Ascending aorta (tissue), 2 donors: Measurements from ENCODE around the gene RTN1. TPM values are rescaled to one million over a fixed set of nuclear protein-coding genes. Genes with fewer than 3 reads are reported as not detected.

Source experiments
- DNase-seq, 2 donors: peaks; one replicate each; pipeline ENCODE4 v3.0.0-alpha.2; 2019; ENCODE audit warnings: low spot score in 2 of 2
- H3K27ac ChIP-seq, 2 donors: fragments of 200-600 bp; sonication (generic); one replicate each; pipeline ENCODE4 v1.5.1; 2016 to 2017; ENCODE audit warnings: mild to moderate bottlenecking in 1 of 2
- H3K27me3 ChIP-seq: fragments of 200-600 bp; sonication (generic); one replicate; pipeline ENCODE4 v1.5.1; 2017
- H3K36me3 ChIP-seq, 2 donors: fragments of 200-600 bp; sonication (generic); one replicate each; pipeline ENCODE4 v1.5.1; 2016
- H3K4me1 ChIP-seq, 2 donors: fragments of 200-600 bp; sonication (generic); one replicate each; pipeline ENCODE4 v1.5.1; 2016 to 2017; ENCODE audit warnings: mild to moderate bottlenecking in 1 of 2
- H3K4me3 ChIP-seq, 2 donors: fragments of 200-600 bp; sonication (generic); one replicate each; pipeline ENCODE4 v1.5.1; 2016 to 2017; ENCODE audit warnings: mild to moderate bottlenecking in 1 of 2
- H3K9me3 ChIP-seq, 2 donors: fragments of 200-600 bp; sonication (generic); one replicate each; pipeline ENCODE4 v1.5.1; 2016
- intact Hi-C: fragments of 100-400 bp; cut with DNase I; formaldehyde crosslinking; loops from one replicate; pipeline ENCODE4 v1.15.1; 2023
- total RNA-seq: library from RNA; depleted of rRNA; stranded (reverse); fragments of >200 nt; gene quantifications from one replicate; pipeline ENCODE4 v1.1.0, GENCODE V29; 2016
- TF ChIP-seq, protein P1 (sequence below), 3 experiments: fragments of 200-600 bp in 2 of 3; fragments of 450-650 bp in 1 of 3; sonication (generic) in 2 of 3; IDR thresholded peaks; one replicate each; pipeline ENCODE4 v1.5.1; 2016 to 2019; ENCODE audit warnings: antibody characterized with exemption in 3 of 3, mild to moderate bottlenecking in 1 of 3, moderate library complexity in 1 of 3

The RTN1 gene
- total RNA-seq, 1 donor from 2014 or later: 52.3 TPM

DNA sequence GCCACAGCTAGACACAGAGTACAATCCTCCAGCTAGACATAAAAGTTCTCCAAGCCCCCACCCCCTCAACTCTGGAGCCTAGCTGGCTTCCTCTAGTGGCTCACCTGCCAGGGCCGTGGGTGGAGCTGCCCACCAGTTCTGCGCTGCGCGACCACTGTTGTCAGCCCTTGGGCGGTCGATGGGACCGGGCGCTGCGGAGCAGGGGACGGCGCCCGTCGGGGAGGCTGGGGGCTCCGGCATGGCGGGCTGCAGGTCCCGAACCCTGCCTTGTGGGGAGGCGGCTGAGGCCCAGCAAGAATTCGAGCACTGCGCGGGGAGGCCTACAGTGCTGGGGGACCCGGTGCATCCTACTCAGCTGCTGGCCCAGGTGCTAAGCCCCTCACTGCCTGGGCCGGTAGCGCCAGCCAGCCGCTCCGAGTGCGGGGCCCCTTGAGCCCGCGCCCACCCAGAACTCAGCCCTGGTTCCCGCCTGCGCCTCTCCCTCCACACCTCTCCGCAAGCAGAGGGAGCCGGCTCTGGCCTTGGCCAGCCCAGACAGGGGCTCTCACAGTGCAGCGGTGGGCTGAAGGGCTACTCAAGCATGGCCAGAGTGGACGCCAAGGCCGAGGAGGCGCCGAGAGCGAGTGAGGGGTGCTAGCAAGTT lies 51.0 kb downstream of the RTN1 start:
- Histone ChIP-seq H3K27ac (no peak overlapping the region), H3K4me3 (no peak overlapping the region), H3K4me1 (no peaks in the 10 kb centered on the region), H3K9me3 (no peaks in the 10 kb centered on the region), H3K27me3 (no peaks in the 10 kb centered on the region), H3K36me3 (no peaks in the 10 kb centered on the region)
- TF ChIP-seq, protein P1, sequence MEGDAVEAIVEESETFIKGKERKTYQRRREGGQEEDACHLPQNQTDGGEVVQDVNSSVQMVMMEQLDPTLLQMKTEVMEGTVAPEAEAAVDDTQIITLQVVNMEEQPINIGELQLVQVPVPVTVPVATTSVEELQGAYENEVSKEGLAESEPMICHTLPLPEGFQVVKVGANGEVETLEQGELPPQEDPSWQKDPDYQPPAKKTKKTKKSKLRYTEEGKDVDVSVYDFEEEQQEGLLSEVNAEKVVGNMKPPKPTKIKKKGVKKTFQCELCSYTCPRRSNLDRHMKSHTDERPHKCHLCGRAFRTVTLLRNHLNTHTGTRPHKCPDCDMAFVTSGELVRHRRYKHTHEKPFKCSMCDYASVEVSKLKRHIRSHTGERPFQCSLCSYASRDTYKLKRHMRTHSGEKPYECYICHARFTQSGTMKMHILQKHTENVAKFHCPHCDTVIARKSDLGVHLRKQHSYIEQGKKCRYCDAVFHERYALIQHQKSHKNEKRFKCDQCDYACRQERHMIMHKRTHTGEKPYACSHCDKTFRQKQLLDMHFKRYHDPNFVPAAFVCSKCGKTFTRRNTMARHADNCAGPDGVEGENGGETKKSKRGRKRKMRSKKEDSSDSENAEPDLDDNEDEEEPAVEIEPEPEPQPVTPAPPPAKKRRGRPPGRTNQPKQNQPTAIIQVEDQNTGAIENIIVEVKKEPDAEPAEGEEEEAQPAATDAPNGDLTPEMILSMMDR (IDR thresholded peaks at IDR 0.05): no peak
- DNase-seq: no peak
- intact Hi-C loops: no loop called here

DNA sequence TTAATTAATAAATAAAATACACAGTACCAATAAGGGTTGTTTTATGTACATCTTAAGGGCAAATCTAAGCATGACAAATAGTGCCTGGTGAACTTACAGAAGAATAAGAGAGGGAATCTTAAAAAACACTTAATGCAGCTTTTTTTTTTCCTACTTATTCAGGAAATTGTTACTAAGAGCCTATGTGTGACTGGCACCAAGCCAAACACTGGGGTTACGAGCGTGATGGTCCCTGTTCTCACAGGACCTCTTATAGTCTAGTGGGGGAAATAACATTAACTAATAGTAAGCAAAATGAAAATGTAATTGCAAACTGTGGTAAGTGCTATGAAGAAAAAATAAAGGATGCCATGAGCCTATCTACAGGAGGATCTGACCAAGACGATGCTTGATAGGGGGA lies 53.6 kb downstream of the RTN1 start:
- DNase-seq: no peak
- intact Hi-C loops: no loop called here
- TF ChIP-seq, protein P1 (IDR thresholded peaks at IDR 0.05): no peak
- H3K4me1 ChIP-seq: no peaks in the 10 kb centered on the region
- no peak overlapping the region for H3K4me3 ChIP-seq
- H3K36me3 ChIP-seq: no peaks in the 10 kb centered on the region
- H3K27me3 ChIP-seq: no peaks in the 10 kb centered on the region
- H3K9me3 ChIP-seq: no peaks in the 10 kb centered on the region
- H3K27ac ChIP-seq: no peak overlapping the region

DNA sequence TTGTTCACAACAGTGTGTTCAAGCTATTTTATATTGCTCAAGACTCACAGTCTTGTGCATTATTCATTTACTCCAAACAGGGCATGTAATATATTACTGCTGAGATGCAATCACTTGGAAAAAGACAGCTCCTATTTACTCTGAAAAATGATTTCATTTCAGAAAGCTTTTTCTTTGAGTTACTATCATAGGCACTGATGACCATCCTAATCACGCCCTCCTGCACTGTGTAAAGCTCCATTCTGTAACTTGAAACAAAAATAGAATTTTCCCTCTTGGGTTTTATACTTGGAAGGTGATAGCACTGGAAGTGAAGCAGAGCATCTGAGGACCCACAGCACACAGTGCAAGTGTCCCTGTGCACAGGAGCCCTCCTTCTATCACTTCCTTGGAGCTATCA lies 55.6 kb downstream of the RTN1 start:
- DNase-seq: no peak
- Histone ChIP-seq H3K4me3 (no peak overlapping the region), H3K27me3 (no peaks in the 10 kb centered on the region), H3K4me1 (no peaks in the 10 kb centered on the region), H3K27ac (no peak overlapping the region), H3K36me3 (no peaks in the 10 kb centered on the region), H3K9me3 (no peaks in the 10 kb centered on the region)
- intact Hi-C loops: no loop called here
- TF ChIP-seq, protein P1 (IDR thresholded peaks at IDR 0.05): no peak

DNA sequence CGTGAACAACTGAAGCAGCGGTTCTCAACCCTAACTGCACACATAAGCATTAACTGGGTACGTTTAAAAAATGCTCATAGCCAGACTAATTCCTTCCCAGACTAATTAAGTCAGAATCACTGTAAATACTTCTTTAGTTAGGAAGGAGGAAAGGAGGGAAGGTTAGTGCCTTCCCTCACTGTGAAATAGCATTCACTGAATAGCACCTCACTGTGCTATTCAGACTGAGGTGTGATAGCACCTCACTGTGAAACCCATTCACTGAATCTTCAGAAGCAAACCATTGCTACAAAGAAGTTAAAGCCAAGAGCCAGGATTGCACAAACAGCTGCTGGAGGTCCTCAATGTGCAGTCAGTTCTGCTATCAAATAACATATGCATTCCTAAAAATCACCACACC lies 58.8 kb downstream of the RTN1 start:
- H3K36me3 ChIP-seq: no peaks in the 10 kb centered on the region
- H3K9me3 ChIP-seq: no peaks in the 10 kb centered on the region
- intact Hi-C loops: no loop called here

DNA sequence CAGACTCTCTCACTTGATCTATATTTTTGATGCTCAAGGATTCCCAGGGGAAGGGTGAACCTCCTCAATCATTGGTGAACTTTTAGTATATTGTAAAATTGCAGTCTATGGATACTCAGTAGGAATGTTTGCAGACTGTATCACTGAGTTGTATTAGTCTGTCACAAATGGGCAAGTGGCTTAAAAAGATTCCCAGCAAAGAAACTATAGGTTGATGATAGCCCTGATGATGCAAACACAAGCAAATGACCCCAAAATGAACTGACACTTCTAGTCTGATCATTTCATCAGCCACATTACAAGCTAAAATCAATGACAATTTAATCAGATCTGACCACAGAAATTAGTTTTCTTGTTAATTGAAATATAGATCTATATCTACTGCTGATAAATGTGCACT lies 59.5 kb downstream of the RTN1 start:
- Histone ChIP-seq H3K27ac (no peak overlapping the region), H3K4me3 (no peak overlapping the region), H3K27me3 (no peaks in the 10 kb centered on the region), H3K36me3 (no peaks in the 10 kb centered on the region), H3K4me1 (no peaks in the 10 kb centered on the region), H3K9me3 (no peaks in the 10 kb centered on the region)
- TF ChIP-seq, protein P1 (IDR thresholded peaks at IDR 0.05): no peak
- intact Hi-C loops: no loop called here
- no peak for DNase-seq

More for the DNA sequence above, 58.8 kb downstream of the RTN1 start:
- DNase-seq: no peak
- Histone ChIP-seq H3K27ac (no peak overlapping the region), H3K4me3 (no peak overlapping the region), H3K27me3 (no peaks in the 10 kb centered on the region), H3K4me1 (no peaks in the 10 kb centered on the region)
- TF ChIP-seq, protein P1 (IDR thresholded peaks at IDR 0.05): no peak
